Activated B cell treated with CpG ODN at 0.5 μM for 24 hours (primary cell): ENCODE data around the gene SPRN. TPM values are rescaled to one million over a fixed set of nuclear protein-coding genes. Genes with fewer than 3 reads are reported as not detected.

Source experiments
- ATAC-seq: fragments of 200-7000 bp; cut with Tn5 transposase; one replicate; pipeline ENCODE4 v1.10.0; 2021; ENCODE audit warnings: low read depth, mild to moderate bottlenecking, moderate library complexity
- CTCF ChIA-PET: fragments of 350-600 bp; sonication (Branson Sonifier 250); formaldehyde crosslinking; loops from one replicate; lab custom pipeline; 2021; ENCODE audit warnings: antibody characterized with exemption; lab: Charles Lee
- POLR2A ChIA-PET: fragments of 350-600 bp; sonication (Branson Sonifier 250); formaldehyde crosslinking; loops from one replicate; lab custom pipeline; 2021; ENCODE audit warnings: antibody characterized with exemption; lab: Charles Lee
- DNase-seq: peaks from one replicate; pipeline ENCODE4 v3.0.0; 2022
- H3K27ac Mint-ChIP-seq: one replicate; pipeline ENCODE4 v1.8.0; 2020; ENCODE audit warnings: mixed read lengths
- H3K27me3 Mint-ChIP-seq: one replicate; pipeline ENCODE4 v1.8.0; 2021; ENCODE audit warnings: mixed read lengths
- H3K36me3 Mint-ChIP-seq: one replicate; pipeline ENCODE4 v1.8.0; 2021; ENCODE audit warnings: low read depth, mixed read lengths
- H3K4me1 Mint-ChIP-seq: one replicate; pipeline ENCODE4 v1.8.0; 2021; ENCODE audit warnings: mixed read lengths
- H3K4me3 Mint-ChIP-seq: one replicate; pipeline ENCODE4 v1.8.0; 2020; ENCODE audit warnings: mild to moderate bottlenecking, mixed read lengths
- H3K9me3 Mint-ChIP-seq: one replicate; pipeline ENCODE4 v1.8.0; 2020; ENCODE audit warnings: mixed read lengths
- intact Hi-C: fragments of 100-400 bp; cut with micrococcal nuclease; formaldehyde crosslinking; loops from one replicate; pipeline ENCODE4 v1.15.1; 2024
- total RNA-seq: library from RNA; stranded (reverse); gene quantifications from 2 replicates; pipeline ENCODE4 v1.2.3, GENCODE V29; 2022
- TF ChIP-seq, protein P1 (sequence below): fragments of 200-600 bp; IDR thresholded peaks from one replicate; pipeline ENCODE4 v1.8.0; 2022; ENCODE audit warnings: antibody characterized with exemption, mild to moderate bottlenecking

SPRN gene
- total RNA-seq, 1 donor from 2014 or later = not detected

DNA sequence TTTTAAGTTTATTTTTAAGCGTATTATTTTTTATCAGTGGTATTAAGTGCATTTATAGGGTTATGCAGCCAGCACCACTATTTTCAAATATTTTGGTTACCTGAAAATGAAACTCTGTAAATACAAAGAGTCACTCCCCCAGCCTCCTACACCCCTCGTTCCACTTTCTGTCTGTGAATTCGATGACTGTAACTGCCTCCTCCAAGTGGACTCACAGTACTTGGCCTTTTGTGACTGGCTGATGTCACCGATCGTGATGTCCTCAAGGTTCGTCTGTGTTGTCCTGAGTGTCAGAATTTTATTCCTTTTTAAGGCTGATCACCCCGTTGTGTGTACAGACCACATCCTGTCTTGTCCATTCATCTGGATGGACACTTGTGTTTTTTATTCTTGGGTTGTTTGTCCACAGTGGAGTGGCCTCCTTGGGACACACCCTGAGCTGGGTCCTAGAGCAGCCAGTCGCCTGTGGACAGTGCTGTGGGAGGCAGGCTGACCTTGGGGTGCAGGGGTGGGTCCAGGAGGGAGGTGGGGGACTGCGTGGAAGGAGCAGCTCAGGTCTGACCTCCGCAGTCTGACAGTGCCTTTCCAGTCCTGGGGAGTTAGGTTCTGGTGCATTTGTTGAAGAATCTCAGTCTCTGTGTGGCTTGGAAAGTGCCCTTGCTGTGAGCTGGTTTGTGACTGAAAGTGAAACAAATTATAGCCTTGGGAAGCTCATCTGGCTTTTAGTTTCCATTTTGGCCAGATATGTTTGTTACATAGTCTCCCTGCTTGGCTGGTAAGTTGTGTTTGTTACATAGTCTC is 23.6 kb downstream of the SPRN start:
- ATAC-seq (peak; percentile 64), DNase-seq (no peak)
- ChIA-PET POLR2A (interaction anchor here (1.3 kb wide), 1 partner anchor 11 kb away, joined by 6 read pairs; no protein-coding TSS in a partner anchor), CTCF (interaction anchor here (0.8 to 1.0 kb wide), 2 partner anchors 71 to 73 kb away, joined by 3 to 4 read pairs; no protein-coding TSS in a partner anchor)
- no peaks in the 10 kb centered on the region for H3K9me3 Mint-ChIP-seq
- intact Hi-C loops = no loop called here
- peaks cover 84% of the 10 kb centered on the region for H3K36me3 Mint-ChIP-seq
- TF ChIP-seq, protein P1, sequence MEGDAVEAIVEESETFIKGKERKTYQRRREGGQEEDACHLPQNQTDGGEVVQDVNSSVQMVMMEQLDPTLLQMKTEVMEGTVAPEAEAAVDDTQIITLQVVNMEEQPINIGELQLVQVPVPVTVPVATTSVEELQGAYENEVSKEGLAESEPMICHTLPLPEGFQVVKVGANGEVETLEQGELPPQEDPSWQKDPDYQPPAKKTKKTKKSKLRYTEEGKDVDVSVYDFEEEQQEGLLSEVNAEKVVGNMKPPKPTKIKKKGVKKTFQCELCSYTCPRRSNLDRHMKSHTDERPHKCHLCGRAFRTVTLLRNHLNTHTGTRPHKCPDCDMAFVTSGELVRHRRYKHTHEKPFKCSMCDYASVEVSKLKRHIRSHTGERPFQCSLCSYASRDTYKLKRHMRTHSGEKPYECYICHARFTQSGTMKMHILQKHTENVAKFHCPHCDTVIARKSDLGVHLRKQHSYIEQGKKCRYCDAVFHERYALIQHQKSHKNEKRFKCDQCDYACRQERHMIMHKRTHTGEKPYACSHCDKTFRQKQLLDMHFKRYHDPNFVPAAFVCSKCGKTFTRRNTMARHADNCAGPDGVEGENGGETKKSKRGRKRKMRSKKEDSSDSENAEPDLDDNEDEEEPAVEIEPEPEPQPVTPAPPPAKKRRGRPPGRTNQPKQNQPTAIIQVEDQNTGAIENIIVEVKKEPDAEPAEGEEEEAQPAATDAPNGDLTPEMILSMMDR = no peak
- peaks cover 50% of the 10 kb centered on the region for H3K4me1 Mint-ChIP-seq
- peak overlapping the region; percentile 44 for H3K4me3 Mint-ChIP-seq
- peak overlapping the region; percentile 15 for H3K27ac Mint-ChIP-seq
- no peaks in the 10 kb centered on the region for H3K27me3 Mint-ChIP-seq

DNA sequence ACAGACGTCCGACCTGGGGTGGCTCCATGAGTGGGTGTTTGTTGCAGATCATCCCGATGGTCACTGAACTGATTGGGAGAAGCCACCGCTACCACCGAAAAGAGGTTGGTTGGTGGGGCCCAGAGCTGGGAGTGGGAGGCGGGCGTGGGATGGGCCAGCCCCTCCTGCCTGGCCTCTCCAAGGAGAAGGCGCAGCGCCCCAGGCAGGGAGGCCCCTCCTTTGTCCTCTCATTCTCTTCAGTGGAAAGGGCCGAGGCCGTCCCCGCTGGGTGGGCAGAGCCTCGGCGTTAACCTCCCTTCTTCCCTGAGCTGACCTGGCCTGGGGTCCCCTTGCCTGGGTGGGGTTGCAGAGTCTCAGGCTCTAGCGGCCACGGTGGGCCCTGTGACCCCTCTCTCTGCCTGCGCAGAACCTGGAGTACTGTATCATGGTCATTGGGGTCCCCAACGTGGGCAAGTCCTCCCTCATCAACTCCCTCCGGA is 25.3 kb downstream of the SPRN start:
- ATAC-seq (no peak), DNase-seq (no peak)
- H3K27me3 Mint-ChIP-seq = no peaks in the 10 kb centered on the region
- H3K36me3 Mint-ChIP-seq = peaks cover 75% of the 10 kb centered on the region
- H3K27ac Mint-ChIP-seq = no peak overlapping the region
- POLR2A ChIA-PET = no interaction called here
- intact Hi-C loops = no loop called here
- H3K9me3 Mint-ChIP-seq = no peaks in the 10 kb centered on the region
- H3K4me3 Mint-ChIP-seq = no peak overlapping the region
- H3K4me1 Mint-ChIP-seq = peaks cover 50% of the 10 kb centered on the region
- TF ChIP-seq, protein P1 = no peak
- CTCF ChIA-PET = no interaction called here

- H3K4me3 Mint-ChIP-seq = no peak overlapping the region
- POLR2A ChIA-PET = interaction anchor here (1.1 kb wide), 1 partner anchor 27 kb away, joined by 3 read pairs; no protein-coding TSS in a partner anchor
- no peak for DNase-seq
- peaks cover 67% of the 10 kb centered on the region for H3K36me3 Mint-ChIP-seq
- intact Hi-C loops = no loop called here
- peaks cover 51% of the 10 kb centered on the region for H3K4me1 Mint-ChIP-seq
- no peaks in the 10 kb centered on the region for H3K27me3 Mint-ChIP-seq
- H3K9me3 Mint-ChIP-seq = no peaks in the 10 kb centered on the region
- no peak for ATAC-seq
- peak overlapping the region; percentile 18 for H3K27ac Mint-ChIP-seq
- CTCF ChIA-PET = no interaction called here
- TF ChIP-seq, protein P1 = no peak
Observed at GRCh38 chr10:133397938-133398337, 26.5 kb downstream of the SPRN start.

- Mint-ChIP-seq H3K27me3 (no peaks in the 10 kb centered on the region), H3K27ac (no peak overlapping the region), H3K36me3 (peaks cover 52% of the 10 kb centered on the region), H3K4me3 (no peak overlapping the region), H3K9me3 (no peaks in the 10 kb centered on the region), H3K4me1 (peaks cover 59% of the 10 kb centered on the region)
- ATAC-seq = no peak
- DNase-seq = no peak
- ChIA-PET POLR2A (no interaction called here), CTCF (interaction anchor here (1.1 kb wide), 1 partner anchor 66 kb away, joined by 4 read pairs; no protein-coding TSS in a partner anchor)
- intact Hi-C loops = no loop called here
- TF ChIP-seq, protein P1 = no peak
Observed at GRCh38 chr10:133396035-133396624, 28.3 kb downstream of the SPRN start.
